Panc1 (cell line): ENCODE measurements around the gene CLTB. TPM values are rescaled to one million over a fixed set of nuclear protein-coding genes. Genes with fewer than 3 reads are reported as not detected.

Experiments used
- ATAC-seq: fragments of 200-7000 bp; cut with Tn5 transposase; 2 replicates; pipeline ENCODE4 v1.9.1; 2020; ENCODE audit warnings: mild to moderate bottlenecking, moderate library complexity
- Bru-seq: library from RNA; stranded (reverse); fragments of 400-500 nt; gene quantifications from one replicate; lab custom pipeline; 2021; lab: Mats Ljungman, UMichigan
- BruChase-seq, 2 experiments: library from RNA; stranded (reverse); fragments of 400-500 nt; gene quantifications; one replicate each; lab custom pipeline; 2021; lab: Mats Ljungman, UMichigan
- BruUV-seq: library from RNA; stranded (reverse); fragments of 400-500 nt; replicated peaks from 2 replicates; lab custom pipeline; 2021; lab: Mats Ljungman, UMichigan
- CTCF ChIA-PET: fragments of 300-600 bp; sonication (Branson Sonifier 250); formaldehyde crosslinking; loops from one replicate; lab custom pipeline; 2022; ENCODE audit warnings: antibody characterized with exemption; lab: Charles Lee
- POLR2A ChIA-PET: fragments of 300-600 bp; sonication (Branson Sonifier 250); formaldehyde crosslinking; loops from one replicate; lab custom pipeline; 2022; ENCODE audit warnings: antibody characterized with exemption; lab: Charles Lee
- DNase-seq: peaks from one replicate; pipeline ENCODE4 v3.0.0-alpha.2; 2010; ENCODE audit warnings: low read depth, low spot score
- H3K27ac ChIP-seq: 2 replicates; pipeline ENCODE4 v1.5.1; 2011; ENCODE audit warnings: mild to moderate bottlenecking, low read length, inconsistent platforms
- H3K27me3 ChIP-seq: fragments of 200-500 bp; sonication (Bioruptor generic); 2 replicates; pipeline ENCODE4 v1.6.0; 2014; ENCODE audit warnings: low read length, inconsistent platforms; ENCODE audit not compliant: control insufficient read depth, insufficient read depth
- H3K36me3 ChIP-seq: fragments of 200-500 bp; sonication (Bioruptor generic); 2 replicates; pipeline ENCODE4 v1.5.1; 2014; ENCODE audit warnings: inconsistent platforms, mild to moderate bottlenecking, low read length, moderate library complexity; ENCODE audit not compliant: control insufficient read depth, insufficient read depth
- H3K4me1 ChIP-seq: 2 replicates; pipeline ENCODE4 v1.5.1; 2011; ENCODE audit warnings: inconsistent platforms, mild to moderate bottlenecking, low read length, moderate library complexity; ENCODE audit not compliant: control insufficient read depth, insufficient read depth
- H3K4me3 ChIP-seq, 2 experiments: 2 replicates each; pipeline ENCODE4 v1.5.1; 2011 to 2012; ENCODE audit warnings: low read depth in 2 of 2, low read length in 2 of 2, mild to moderate bottlenecking in 2 of 2, inconsistent platforms in 1 of 2, moderate library complexity in 1 of 2
- H3K9me3 ChIP-seq: fragments of 200-500 bp; sonication (Bioruptor generic); 2 replicates; pipeline ENCODE4 v1.5.1; 2014; ENCODE audit warnings: low read depth, mild to moderate bottlenecking, inconsistent platforms, low read length, moderate library complexity; ENCODE audit not compliant: control insufficient read depth, insufficient read depth
- POLR2AphosphoS5 ChIP-seq: IDR thresholded peaks from 2 replicates; pipeline ENCODE4 v1.6.1; 2012; ENCODE audit warnings: mild to moderate bottlenecking, low read depth, low read length, moderate library complexity
- SIN3A ChIP-seq: IDR thresholded peaks from 2 replicates; pipeline ENCODE4 v1.6.1; 2012; ENCODE audit warnings: low read depth, mild to moderate bottlenecking, low read length, moderate library complexity, borderline replicate concordance; ENCODE audit not compliant: insufficient read depth
- TCF7L2 ChIP-seq: IDR thresholded peaks from 2 replicates; pipeline ENCODE4 v1.6.1; 2011; ENCODE audit warnings: mild to moderate bottlenecking, low read depth, low read length, inconsistent platforms
- in situ Hi-C: cut with HindIII; loops from 2 replicates; pipeline ENCODE4 v1.10.0; 2016; ENCODE audit warnings: low sequenced_read_pairs, low pct_unique_long_range_greater_than_20kb
- intact Hi-C: fragments of 100-400 bp; cut with micrococcal nuclease; formaldehyde crosslinking; loops from one replicate; pipeline ENCODE4 v1.10.0; 2022; ENCODE audit not compliant: unreplicated experiment
- long read RNA-seq: library from polyadenylated mRNA; unstranded; transcript quantifications from one replicate; pipeline ENCODE4 v2.0.0, GENCODE V29; 2021; ENCODE audit not compliant: unreplicated experiment
- polyA plus RNA-seq: library from polyadenylated mRNA; unstranded; fragments of >200 nt; gene quantifications from one replicate; pipeline ENCODE4 v1.2.1, GENCODE V29; 2012; ENCODE audit warnings: missing spikeins; ENCODE audit not compliant: insufficient read length
- total RNA-seq: library from RNA; stranded (reverse); gene quantifications from one replicate; pipeline ENCODE4 v1.2.1, GENCODE V29; 2021; ENCODE audit not compliant: unreplicated experiment
- TF ChIP-seq, protein P1 (sequence below), 2 experiments: IDR thresholded peaks; 2 replicates each; pipeline ENCODE4 v1.6.1; 2011 to 2012; ENCODE audit warnings: low read depth in 2 of 2, control low read depth in 1 of 2, low read length in 1 of 2, mild to moderate bottlenecking in 1 of 2, moderate library complexity in 1 of 2; ENCODE audit not compliant: insufficient read depth in 1 of 2
- TF ChIP-seq, protein P2 (sequence below): fragments of 450-650 bp; IDR thresholded peaks from 2 replicates; pipeline ENCODE4 v1.5.1; 2017; ENCODE audit warnings: mild to moderate bottlenecking

Gene CLTB, protein sequence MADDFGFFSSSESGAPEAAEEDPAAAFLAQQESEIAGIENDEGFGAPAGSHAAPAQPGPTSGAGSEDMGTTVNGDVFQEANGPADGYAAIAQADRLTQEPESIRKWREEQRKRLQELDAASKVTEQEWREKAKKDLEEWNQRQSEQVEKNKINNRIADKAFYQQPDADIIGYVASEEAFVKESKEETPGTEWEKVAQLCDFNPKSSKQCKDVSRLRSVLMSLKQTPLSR
- total RNA-seq (124 TPM), Bru-seq, nascent RNA (percentile 71 among the genes with signal in this experiment), BruChase-seq, experiment 1, labeled RNA remaining after a 2-hour chase (percentile 69 among the genes with signal in this experiment), BruChase-seq, experiment 2, labeled RNA remaining after a 6-hour chase (percentile 74 among the genes with signal in this experiment)
- polyA plus RNA-seq = 173 TPM
- long read RNA-seq, transcript CLTB-202 (5 exons, 1,161 nt) = major isoform, 124 of 138 reads
- long read RNA-seq, partial matches to known transcripts = 8 of 138 reads
- long read RNA-seq, other reads (novel, unspliced or antisense) = 6 of 138 reads

DNA sequence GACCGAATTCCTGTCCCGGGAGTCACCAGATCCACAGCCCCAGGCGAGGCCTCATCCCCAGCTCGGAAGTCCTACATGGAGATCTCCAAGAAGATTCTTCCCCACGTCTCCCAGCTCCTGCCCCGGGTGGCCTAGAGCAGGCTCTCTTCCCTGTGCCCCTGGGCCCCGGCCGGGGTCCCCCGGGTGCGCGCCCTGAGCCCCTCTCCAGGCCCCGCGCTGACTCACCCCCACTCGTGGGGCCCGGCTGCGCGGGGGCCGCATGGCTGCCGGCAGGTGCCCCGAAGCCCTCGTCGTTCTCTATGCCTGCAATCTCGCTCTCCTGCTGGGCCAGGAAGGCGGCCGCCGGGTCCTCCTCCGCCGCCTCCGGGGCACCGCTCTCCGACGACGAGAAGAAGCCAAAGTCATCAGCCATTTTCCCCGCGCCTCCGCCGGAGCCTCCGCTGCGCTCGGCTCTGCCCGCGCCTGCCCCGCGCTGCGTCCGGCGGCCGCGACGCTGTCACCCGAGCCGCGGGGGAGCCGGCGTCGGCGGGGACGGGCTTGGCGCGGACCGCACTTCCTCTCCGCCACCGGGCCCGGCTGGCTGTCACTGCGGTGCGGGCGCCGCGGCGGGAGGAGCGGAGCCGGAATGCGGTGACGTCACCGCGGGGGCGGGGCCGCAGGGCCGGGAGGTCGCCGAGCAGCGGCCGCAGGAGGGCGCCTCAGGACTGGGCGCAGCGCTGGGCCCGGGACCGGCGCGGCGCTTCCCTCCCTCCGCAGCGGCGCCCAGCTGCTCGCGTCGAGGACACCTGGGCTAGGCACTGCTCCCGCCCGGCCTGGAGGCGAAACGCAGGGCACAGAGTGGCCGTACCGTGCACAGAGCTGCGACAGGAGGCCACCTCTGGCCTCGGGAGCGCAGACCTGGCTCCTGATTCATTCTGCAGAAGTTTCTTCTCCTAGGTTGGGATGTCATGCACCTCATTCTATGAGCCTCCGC, at the start of gene CLTB:
TSS of gene CLTB (minus strand) at position 588 of the 973 bp plus-strand sequence. CDS start at position 412, 176 bp downstream.
- ATAC-seq = peak; percentile 98
- peak within 1 kb of the TSS; percentile 81 for H3K27ac ChIP-seq
- no peak for DNase-seq
- peak within 1 kb of the TSS; percentile 81 to 86 for H3K4me3 ChIP-seq
- H3K36me3 ChIP-seq = no peaks in the 10 kb centered on the region
- H3K27me3 ChIP-seq = no peaks in the 10 kb centered on the region
- in situ Hi-C loops (no loop called here), intact Hi-C loops (loop anchor here (10.0 kb wide), 1 partner anchor 79 kb away; no protein-coding TSS in a partner anchor)
- POLR2A ChIA-PET = interaction anchor here (0.6 to 0.7 kb wide), 2 partner anchors 11 to 29 kb away, joined by 3 to 8 read pairs; no protein-coding TSS in a partner anchor
- CTCF ChIA-PET = interaction anchor here (0.5 to 1.4 kb wide), 7 partner anchors 32 to 240 kb away, joined by 3 to 9 read pairs (median 3); partner anchors contain the start of genes FAF2 and RNF44
- peaks cover 16% of the 10 kb centered on the region; the same call in 1 of the 2 replicates for H3K4me1 ChIP-seq
- TF ChIP-seq, protein P1, sequence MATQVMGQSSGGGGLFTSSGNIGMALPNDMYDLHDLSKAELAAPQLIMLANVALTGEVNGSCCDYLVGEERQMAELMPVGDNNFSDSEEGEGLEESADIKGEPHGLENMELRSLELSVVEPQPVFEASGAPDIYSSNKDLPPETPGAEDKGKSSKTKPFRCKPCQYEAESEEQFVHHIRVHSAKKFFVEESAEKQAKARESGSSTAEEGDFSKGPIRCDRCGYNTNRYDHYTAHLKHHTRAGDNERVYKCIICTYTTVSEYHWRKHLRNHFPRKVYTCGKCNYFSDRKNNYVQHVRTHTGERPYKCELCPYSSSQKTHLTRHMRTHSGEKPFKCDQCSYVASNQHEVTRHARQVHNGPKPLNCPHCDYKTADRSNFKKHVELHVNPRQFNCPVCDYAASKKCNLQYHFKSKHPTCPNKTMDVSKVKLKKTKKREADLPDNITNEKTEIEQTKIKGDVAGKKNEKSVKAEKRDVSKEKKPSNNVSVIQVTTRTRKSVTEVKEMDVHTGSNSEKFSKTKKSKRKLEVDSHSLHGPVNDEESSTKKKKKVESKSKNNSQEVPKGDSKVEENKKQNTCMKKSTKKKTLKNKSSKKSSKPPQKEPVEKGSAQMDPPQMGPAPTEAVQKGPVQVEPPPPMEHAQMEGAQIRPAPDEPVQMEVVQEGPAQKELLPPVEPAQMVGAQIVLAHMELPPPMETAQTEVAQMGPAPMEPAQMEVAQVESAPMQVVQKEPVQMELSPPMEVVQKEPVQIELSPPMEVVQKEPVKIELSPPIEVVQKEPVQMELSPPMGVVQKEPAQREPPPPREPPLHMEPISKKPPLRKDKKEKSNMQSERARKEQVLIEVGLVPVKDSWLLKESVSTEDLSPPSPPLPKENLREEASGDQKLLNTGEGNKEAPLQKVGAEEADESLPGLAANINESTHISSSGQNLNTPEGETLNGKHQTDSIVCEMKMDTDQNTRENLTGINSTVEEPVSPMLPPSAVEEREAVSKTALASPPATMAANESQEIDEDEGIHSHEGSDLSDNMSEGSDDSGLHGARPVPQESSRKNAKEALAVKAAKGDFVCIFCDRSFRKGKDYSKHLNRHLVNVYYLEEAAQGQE (IDR thresholded peaks at IDR 0.05; ENCODE audit: insufficient read depth in 1 of 2, low read depth in 2 of 2, low read length in 1 of 2) = no peak; a peak in 1 of 4 replicates
- TF ChIP-seq SIN3A (peak; percentile 83; the same call in 1 of the 2 replicates), TCF7L2 (no peak), POLR2AphosphoS5 (no peak)
- TF ChIP-seq, protein P2, sequence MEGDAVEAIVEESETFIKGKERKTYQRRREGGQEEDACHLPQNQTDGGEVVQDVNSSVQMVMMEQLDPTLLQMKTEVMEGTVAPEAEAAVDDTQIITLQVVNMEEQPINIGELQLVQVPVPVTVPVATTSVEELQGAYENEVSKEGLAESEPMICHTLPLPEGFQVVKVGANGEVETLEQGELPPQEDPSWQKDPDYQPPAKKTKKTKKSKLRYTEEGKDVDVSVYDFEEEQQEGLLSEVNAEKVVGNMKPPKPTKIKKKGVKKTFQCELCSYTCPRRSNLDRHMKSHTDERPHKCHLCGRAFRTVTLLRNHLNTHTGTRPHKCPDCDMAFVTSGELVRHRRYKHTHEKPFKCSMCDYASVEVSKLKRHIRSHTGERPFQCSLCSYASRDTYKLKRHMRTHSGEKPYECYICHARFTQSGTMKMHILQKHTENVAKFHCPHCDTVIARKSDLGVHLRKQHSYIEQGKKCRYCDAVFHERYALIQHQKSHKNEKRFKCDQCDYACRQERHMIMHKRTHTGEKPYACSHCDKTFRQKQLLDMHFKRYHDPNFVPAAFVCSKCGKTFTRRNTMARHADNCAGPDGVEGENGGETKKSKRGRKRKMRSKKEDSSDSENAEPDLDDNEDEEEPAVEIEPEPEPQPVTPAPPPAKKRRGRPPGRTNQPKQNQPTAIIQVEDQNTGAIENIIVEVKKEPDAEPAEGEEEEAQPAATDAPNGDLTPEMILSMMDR = peak; percentile 99
- no peaks in the 10 kb centered on the region for H3K9me3 ChIP-seq
- no TSS peak for BruUV-seq

DNA sequence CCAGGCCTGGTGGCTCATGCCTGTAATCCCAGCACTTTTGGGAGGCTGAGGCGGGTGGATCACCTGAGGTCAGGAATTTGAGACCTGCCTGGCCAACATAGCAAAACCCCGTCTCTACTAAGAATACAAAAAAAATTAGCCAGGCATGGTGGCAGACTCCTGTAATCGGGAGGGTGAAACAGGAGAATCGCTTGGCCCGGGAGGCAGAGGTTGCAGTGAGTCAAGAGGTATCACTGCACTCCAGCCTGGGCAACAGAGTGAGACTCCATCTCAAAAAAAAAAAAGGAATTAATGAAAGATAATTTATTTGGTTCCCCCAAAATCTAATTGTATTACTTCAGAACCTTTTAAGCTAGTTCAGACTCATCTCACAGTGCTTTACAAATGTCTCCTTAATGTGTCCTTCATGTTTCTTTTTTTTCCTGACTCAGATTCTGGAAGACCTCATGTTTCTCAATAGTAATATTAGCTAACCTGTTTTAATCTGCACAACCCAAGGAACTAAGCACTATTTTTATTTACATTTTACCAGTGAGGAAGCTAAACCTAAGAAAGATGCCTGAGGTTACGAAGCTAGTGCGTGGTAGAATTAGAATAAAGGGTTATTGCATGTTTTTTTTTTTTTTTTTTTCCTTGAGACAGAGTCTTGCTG, 46.9 kb upstream of the CLTB start:
- Histone ChIP-seq H3K36me3 (no peaks in the 10 kb centered on the region), H3K9me3 (no peaks in the 10 kb centered on the region), H3K4me3 (no peak overlapping the region), H3K27me3 (no peaks in the 10 kb centered on the region), H3K27ac (no peak overlapping the region), H3K4me1 (no peaks in the 10 kb centered on the region)
- ATAC-seq (no peak), DNase-seq (no peak)
- ChIA-PET POLR2A (no interaction called here), CTCF (no interaction called here)
- no TSS peak for BruUV-seq
- in situ Hi-C loops (no loop called here), intact Hi-C loops (no loop called here)
- TF ChIP-seq, protein P2 = no peak
- TF ChIP-seq SIN3A (no peak), POLR2AphosphoS5 (no peak), TCF7L2 (no peak)
- TF ChIP-seq, protein P1 (IDR thresholded peaks at IDR 0.05; ENCODE audit: insufficient read depth in 1 of 2, low read depth in 2 of 2, low read length in 1 of 2) = no peak
